ENCODE measurements around the gene SF3B3.

GRCh38 chr16:70593544-70593943 is 69.9 kb downstream of the SF3B3 start:
- no peak for TF ChIP-seq PML (IDR thresholded peaks at IDR 0.05; ENCODE audit: low read length)
- TF ChIP-seq POLR2AphosphoS5 (IDR thresholded peaks at IDR 0.05; ENCODE audit: low read length) = no peak
- no peak for TF ChIP-seq REST (IDR thresholded peaks at IDR 0.05; ENCODE audit: low read depth, low read length)
- no peak for TF ChIP-seq NFIC (IDR thresholded peaks at IDR 0.05; ENCODE audit: low read depth, low read length)
- no peak for TF ChIP-seq CTCF (IDR thresholded peaks at IDR 0.05 in 2 of 3, conservative IDR thresholded peaks at IDR 0.05 in 1 of 3; ENCODE audit: control insufficient read depth in 2 of 3, extremely low read depth in 1 of 3, insufficient read depth in 1 of 3, low read depth in 3 of 3, low read length in 3 of 3)
- TF ChIP-seq SUPT20H (IDR thresholded peaks at IDR 0.05; ENCODE audit: borderline replicate concordance, control insufficient read depth, low read depth, low read length) = no peak
- no peak for TF ChIP-seq ZNF687 (IDR thresholded peaks at IDR 0.05)
- TF ChIP-seq CBX3 (IDR thresholded peaks at IDR 0.05; ENCODE audit: borderline replicate concordance, low read depth) = no peak
- no peak for TF ChIP-seq GATAD2B (conservative IDR thresholded peaks at IDR 0.05; ENCODE audit: low read depth)
- TF ChIP-seq NRF1 (conservative IDR thresholded peaks at IDR 0.05; ENCODE audit: low read depth, low read length) = no peak
- no peak for TF ChIP-seq ZSCAN29 (IDR thresholded peaks at IDR 0.05)
- TF ChIP-seq USF2 (IDR thresholded peaks at IDR 0.05; ENCODE audit: borderline replicate concordance, low read depth, low read length) = no peak

All from GM12878 (cell line).